ENCODE data around the gene CAPN10.

GRCh38 chr2:240579771-240580614, 6.5 kb upstream of the CAPN10 start:
- TF ChIP-seq POLR2A (IDR thresholded peaks at IDR 0.05) (no peak), CTCF (IDR thresholded peaks at IDR 0.05 in 4 of 5, conservative IDR thresholded peaks at IDR 0.05 in 1 of 5) (no peak)
